ENCODE measurements around the gene SLC35F6. TPM values are rescaled to one million over a fixed set of nuclear protein-coding genes. Genes with fewer than 3 reads are reported as not detected.

The SLC35F6 gene
- total and polyA plus RNA-seq, 2 donors (not counting 1 experiment from before 2014, with no cell fraction given), result 10.4 to 15.2 TPM

DNA sequence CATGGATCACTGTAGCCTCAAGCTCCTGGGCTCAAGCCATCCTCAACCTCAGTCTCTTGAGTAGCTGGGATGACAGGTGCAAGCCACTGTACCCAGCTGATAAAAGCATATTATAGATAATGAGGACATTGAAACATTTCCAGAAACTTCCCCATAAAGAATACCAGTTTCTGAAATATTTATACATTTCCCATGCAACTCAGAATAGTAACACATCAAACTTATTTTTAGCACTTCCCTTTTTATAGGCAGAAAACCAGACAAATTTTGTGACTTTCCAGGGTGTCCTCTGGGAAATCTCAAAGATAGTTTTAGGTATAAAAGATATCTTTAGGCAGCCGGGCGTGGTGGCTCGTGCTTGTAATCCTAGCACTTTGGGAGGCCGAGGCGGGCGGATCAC is 58.8 kb downstream of the SLC35F6 start:
- DNase-seq, result no peak
- no peak overlapping the region for H3K4me3 Mint-ChIP-seq
- peaks cover 26% of the 10 kb centered on the region for H3K27me3 Mint-ChIP-seq
- Histone ChIP-seq H3K9ac (ENCODE audit: low read length) (no peak overlapping the region), H2AFZ (ENCODE audit: insufficient read depth, low read depth, low read length, poor library complexity, severe bottlenecking) (no peak overlapping the region), H3K27ac (ENCODE audit: low read length in 2 of 2) (no peak overlapping the region), H3K9me3 (ENCODE audit: control extremely low read depth in 1 of 3, control insufficient read depth in 2 of 3, insufficient read depth in 1 of 3, low read length in 2 of 3) (no peaks in the 10 kb centered on the region), H3K36me3 (replicated peaks in 1 of 2; ENCODE audit: control extremely low read depth in 1 of 2, control insufficient read depth in 1 of 2, extremely low read depth in 1 of 2, insufficient read depth in 2 of 2, low read length in 1 of 2) (no peaks in the 10 kb centered on the region), H3K4me3 (ENCODE audit: control extremely low read depth in 1 of 5, extremely low read depth in 1 of 5, insufficient read depth in 1 of 5, low read depth in 2 of 5, low read length in 4 of 5) (no peak overlapping the region), H3K4me1 (ENCODE audit: control insufficient read depth in 2 of 2, insufficient read depth in 2 of 2, low read length in 2 of 2) (no peaks in the 10 kb centered on the region), H3K27me3 (replicated peaks in 1 of 4; ENCODE audit: control extremely low read depth in 1 of 4, control insufficient read depth in 3 of 4, insufficient read depth in 4 of 4, low read length in 3 of 4) (no peaks in the 10 kb centered on the region), H3K79me2 (ENCODE audit: control insufficient read depth, insufficient read depth, low read length) (no peaks in the 10 kb centered on the region), H3K4me2 (replicated peaks; ENCODE audit: low read depth, low read length, poor library complexity, severe bottlenecking) (no peak overlapping the region), H4K20me1 (ENCODE audit: control insufficient read depth, insufficient read depth, low read length, poor library complexity, severe bottlenecking) (no peaks in the 10 kb centered on the region)
- POLR2A ChIA-PET, result no interaction called here
- CTCF ChIA-PET, result interaction anchor here (2.0 kb wide), 1 partner anchor 23 kb away, joined by 7 read pairs; no protein-coding TSS in a partner anchor
- H3K27ac Mint-ChIP-seq, result no peak overlapping the region
- TF ChIP-seq, protein P1, sequence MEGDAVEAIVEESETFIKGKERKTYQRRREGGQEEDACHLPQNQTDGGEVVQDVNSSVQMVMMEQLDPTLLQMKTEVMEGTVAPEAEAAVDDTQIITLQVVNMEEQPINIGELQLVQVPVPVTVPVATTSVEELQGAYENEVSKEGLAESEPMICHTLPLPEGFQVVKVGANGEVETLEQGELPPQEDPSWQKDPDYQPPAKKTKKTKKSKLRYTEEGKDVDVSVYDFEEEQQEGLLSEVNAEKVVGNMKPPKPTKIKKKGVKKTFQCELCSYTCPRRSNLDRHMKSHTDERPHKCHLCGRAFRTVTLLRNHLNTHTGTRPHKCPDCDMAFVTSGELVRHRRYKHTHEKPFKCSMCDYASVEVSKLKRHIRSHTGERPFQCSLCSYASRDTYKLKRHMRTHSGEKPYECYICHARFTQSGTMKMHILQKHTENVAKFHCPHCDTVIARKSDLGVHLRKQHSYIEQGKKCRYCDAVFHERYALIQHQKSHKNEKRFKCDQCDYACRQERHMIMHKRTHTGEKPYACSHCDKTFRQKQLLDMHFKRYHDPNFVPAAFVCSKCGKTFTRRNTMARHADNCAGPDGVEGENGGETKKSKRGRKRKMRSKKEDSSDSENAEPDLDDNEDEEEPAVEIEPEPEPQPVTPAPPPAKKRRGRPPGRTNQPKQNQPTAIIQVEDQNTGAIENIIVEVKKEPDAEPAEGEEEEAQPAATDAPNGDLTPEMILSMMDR (IDR thresholded peaks at IDR 0.05), result no peak
- no peak for TF ChIP-seq EZH2 (IDR thresholded peaks at IDR 0.05; ENCODE audit: borderline replicate concordance, insufficient read depth, low read depth, low read length, poor library complexity, severe bottlenecking)
- intact Hi-C loops (cut with micrococcal nuclease), result no loop called here
- no peaks in the 10 kb centered on the region for H3K9me3 Mint-ChIP-seq (ENCODE audit: insufficient read depth)
- ATAC-seq (ENCODE audit: low read depth), result no peak
- 69% methylated on average over 3 of the region's 6 CpGs for WGBS (ENCODE audit: insufficient coverage)
- no peaks in the 10 kb centered on the region for H3K4me1 Mint-ChIP-seq

Other genes starting within 250 kb of the SLC35F6 start
- gene CIB4, start 122.9 kb upstream of the SLC35F6 start, total RNA-seq, result not detected in 2 replicates
- gene CIB4, start 122.9 kb upstream of the SLC35F6 start, polyA plus RNA-seq, result not detected in 2 replicates
- gene KCNK3, start 71.6 kb upstream of the SLC35F6 start, total RNA-seq, result not detected in 2 replicates
- gene KCNK3, start 71.6 kb upstream of the SLC35F6 start, polyA plus RNA-seq, result not detected in 2 replicates
- not detected in 2 replicates for gene CENPA, start 21.8 kb downstream of the SLC35F6 start, total RNA-seq
- 0.10 and 0.59 TPM in 2 replicates for gene CENPA, start 21.8 kb downstream of the SLC35F6 start, polyA plus RNA-seq
- gene DPYSL5, start 83.8 kb downstream of the SLC35F6 start, total RNA-seq, result not detected in 2 replicates
- gene DPYSL5, start 83.8 kb downstream of the SLC35F6 start, polyA plus RNA-seq, result not detected in 2 replicates
- 5.4 and 7.1 TPM in 2 replicates for gene MAPRE3, start 206.4 kb downstream of the SLC35F6 start, total RNA-seq
- gene MAPRE3, start 206.4 kb downstream of the SLC35F6 start, polyA plus RNA-seq, result 6.7 and 9.8 TPM in 2 replicates

All from B cell (primary cell).